NCI-H1436 treated with DMSO at 0.1 percent for 48 hours (cell line): ENCODE measurements around the gene GPS1.

ENCODE experiments used
- DNase-seq: peaks from one replicate; lab custom pipeline; 2025; lab: John Stamatoyannopoulos, UW

The GPS1 gene

GRCh38 chr17:82079001-82079677 lies 27.4 kb downstream of the GPS1 start:
- DNase-seq, result no peak

GRCh38 chr17:82080048-82080788 lies 28.5 kb downstream of the GPS1 start:
- no peak for DNase-seq

- DNase-seq, result no peak
Observed at GRCh38 chr17:82080789-82081464, 29.2 kb downstream of the GPS1 start.

GRCh38 chr17:82081546-82081945 lies 29.8 kb downstream of the GPS1 start:
- DNase-seq, result no peak

GRCh38 chr17:82081966-82082365 lies 30.3 kb downstream of the GPS1 start:
- no peak for DNase-seq

GRCh38 chr17:82082456-82082855 lies 30.8 kb downstream of the GPS1 start:
- no peak for DNase-seq

GRCh38 chr17:82083009-82083408 lies 31.3 kb downstream of the GPS1 start:
- no peak for DNase-seq

GRCh38 chr17:82083533-82084359 lies 32.0 kb downstream of the GPS1 start:
- DNase-seq, result no peak

GRCh38 chr17:82084373-82085030 lies 32.8 kb downstream of the GPS1 start:
- no peak for DNase-seq

- DNase-seq, result no peak
Observed at GRCh38 chr17:82085031-82085861, 33.5 kb downstream of the GPS1 start.

GRCh38 chr17:82085931-82086764 lies 34.5 kb downstream of the GPS1 start:
- no peak for DNase-seq

GRCh38 chr17:82086941-82087906 lies 35.5 kb downstream of the GPS1 start:
- no peak for DNase-seq

GRCh38 chr17:82087961-82088837 lies 36.5 kb downstream of the GPS1 start:
- DNase-seq, result no peak

GRCh38 chr17:82088838-82089722 lies 37.4 kb downstream of the GPS1 start:
- no peak for DNase-seq

- DNase-seq, result no peak
Observed at GRCh38 chr17:82089723-82090548, 38.2 kb downstream of the GPS1 start.
